ENCODE data around the gene GNAI1.

GNAI1 gene

DNA sequence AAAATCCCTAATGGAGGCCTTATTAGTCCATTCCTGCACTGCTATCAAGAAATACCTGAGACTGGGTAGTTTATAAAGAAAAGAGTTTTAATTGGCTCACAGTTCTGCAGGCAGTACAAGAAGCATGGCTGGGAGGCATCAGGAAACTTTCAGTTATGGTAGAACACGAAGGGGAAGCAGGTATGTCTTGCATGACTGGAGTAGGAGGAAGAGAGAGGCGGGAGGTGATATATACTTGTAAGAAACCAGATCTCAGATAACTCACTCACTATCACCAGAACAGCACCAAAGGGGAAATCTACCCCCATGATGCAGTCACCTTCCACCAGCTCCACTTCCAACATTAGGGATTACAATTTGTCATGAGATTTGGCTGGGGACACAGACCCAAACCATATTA is 35.8 kb downstream of the GNAI1 start:
- TF ChIP-seq CTCF (IDR thresholded peaks at IDR 0.05; ENCODE audit: low read depth, low read length), result no peak
- H3K4me3 ChIP-seq (ENCODE audit: low read depth, low read length), result no peak overlapping the region
- no peak overlapping the region for H3K27ac ChIP-seq
- H3K9me3 ChIP-seq (ENCODE audit: severe bottlenecking), result no peaks in the 10 kb centered on the region
- no peaks in the 10 kb centered on the region for H3K36me3 ChIP-seq
- H3K27me3 ChIP-seq (ENCODE audit: insufficient read depth, low read depth, severe bottlenecking), result no peaks in the 10 kb centered on the region
- DNase-seq, result no peak

DNA sequence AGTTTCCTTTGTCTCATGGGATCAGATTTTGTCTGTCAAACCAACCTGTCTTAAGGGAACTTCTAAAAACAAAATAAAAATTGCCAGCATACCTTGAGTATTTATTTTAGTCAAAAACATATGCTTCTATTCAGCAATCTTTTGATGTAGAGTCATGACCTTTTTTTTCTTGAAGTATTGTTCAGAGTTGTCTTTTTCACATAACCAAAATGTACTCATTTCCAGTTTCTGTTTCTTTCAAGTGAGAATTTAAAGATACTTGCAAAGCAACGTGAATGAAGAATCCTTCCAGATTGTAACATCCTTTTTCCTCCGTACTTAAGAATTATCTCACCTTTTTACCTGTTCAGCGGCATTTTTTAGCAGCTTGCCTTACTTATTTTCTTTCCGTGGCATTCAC is 37.8 kb downstream of the GNAI1 start:
- Histone ChIP-seq H3K4me3 (ENCODE audit: low read depth, low read length) (no peak overlapping the region), H3K27ac (no peak overlapping the region), H3K27me3 (ENCODE audit: insufficient read depth, low read depth, severe bottlenecking) (no peaks in the 10 kb centered on the region), H3K9me3 (ENCODE audit: severe bottlenecking) (no peaks in the 10 kb centered on the region), H3K36me3 (no peaks in the 10 kb centered on the region)
- DNase-seq, result no peak
- no peak for TF ChIP-seq CTCF (IDR thresholded peaks at IDR 0.05; ENCODE audit: low read depth, low read length)

DNA sequence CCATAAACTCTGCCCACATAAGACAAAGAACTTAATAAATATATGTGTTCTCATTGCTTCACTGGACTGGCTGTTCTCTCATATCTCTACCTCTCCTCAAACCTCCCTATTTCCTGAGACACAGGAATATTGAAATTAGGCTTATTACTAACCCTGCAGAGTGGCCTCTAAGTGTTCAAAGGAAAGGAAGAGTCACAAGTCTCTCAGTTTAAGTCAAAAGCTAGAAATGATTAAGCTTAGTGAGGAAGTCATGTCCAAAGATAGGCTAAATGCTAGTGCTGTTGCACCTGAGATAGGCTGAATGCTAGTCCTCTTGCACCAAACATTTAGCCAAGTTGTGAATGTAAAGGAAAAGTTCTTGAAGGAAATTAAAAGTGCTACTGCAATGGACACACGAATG is 41.1 kb downstream of the GNAI1 start:
- Histone ChIP-seq H3K9me3 (ENCODE audit: severe bottlenecking) (no peaks in the 10 kb centered on the region), H3K36me3 (no peaks in the 10 kb centered on the region), H3K27ac (no peak overlapping the region), H3K4me3 (ENCODE audit: low read depth, low read length) (no peak overlapping the region), H3K27me3 (ENCODE audit: insufficient read depth, low read depth, severe bottlenecking) (no peaks in the 10 kb centered on the region)
- TF ChIP-seq CTCF (IDR thresholded peaks at IDR 0.05; ENCODE audit: low read depth, low read length), result no peak
- DNase-seq, result no peak

DNA sequence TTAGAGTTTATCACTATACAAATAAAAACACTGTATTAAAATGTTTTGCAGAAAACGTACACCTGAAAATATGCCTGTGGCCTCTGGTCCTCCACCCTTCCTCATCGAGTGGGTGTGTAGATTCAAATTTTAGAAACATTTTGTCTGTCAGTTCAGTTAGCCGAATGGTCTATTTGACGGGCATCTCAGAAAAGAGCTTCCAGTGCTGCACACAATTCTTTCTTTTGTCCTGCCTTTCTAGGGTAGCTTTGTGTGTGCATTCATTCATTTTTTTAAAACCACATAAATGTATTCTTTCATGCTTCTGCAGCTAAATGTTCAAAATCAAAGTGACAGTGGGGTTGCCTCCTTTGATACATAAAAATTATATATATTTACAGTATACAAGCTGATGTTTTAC is 46.8 kb downstream of the GNAI1 start:
- Histone ChIP-seq H3K36me3 (no peaks in the 10 kb centered on the region), H3K27me3 (ENCODE audit: insufficient read depth, low read depth, severe bottlenecking) (no peaks in the 10 kb centered on the region), H3K27ac (no peak overlapping the region), H3K4me3 (ENCODE audit: low read depth, low read length) (no peak overlapping the region), H3K9me3 (ENCODE audit: severe bottlenecking) (no peaks in the 10 kb centered on the region)
- no peak for DNase-seq
- TF ChIP-seq CTCF (IDR thresholded peaks at IDR 0.05; ENCODE audit: low read depth, low read length), result no peak

DNA sequence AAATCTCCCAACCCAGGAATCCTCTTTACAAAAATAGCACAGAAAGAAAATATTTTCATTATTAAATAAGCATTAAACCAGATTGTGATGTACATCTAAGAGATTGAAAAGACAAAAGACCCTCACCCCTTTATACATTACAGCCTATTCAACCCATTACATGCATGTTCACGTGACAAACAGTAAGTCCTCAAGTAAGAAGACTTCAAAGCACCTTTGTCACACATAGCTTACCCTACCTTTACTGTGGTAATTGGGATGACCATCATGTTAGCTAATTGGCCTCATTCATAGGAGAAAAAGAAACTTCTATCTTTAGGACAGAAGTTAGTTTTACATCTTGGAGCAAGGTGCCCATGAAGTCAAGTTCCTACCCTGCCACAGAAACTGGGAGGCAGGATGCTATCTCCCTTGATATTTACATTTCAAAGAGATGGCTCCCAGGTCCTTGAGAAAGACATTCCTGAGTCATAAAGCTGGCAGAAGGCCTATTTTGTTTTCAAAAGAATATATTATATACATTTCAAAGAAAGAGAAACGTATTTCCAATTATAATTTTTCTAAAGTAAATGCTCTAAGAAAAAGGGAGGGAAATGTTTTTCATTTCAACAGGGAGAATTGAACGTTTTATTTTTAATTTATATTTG is 48.1 kb downstream of the GNAI1 start:
- DNase-seq, result no peak

More for the DNA sequence above, 48.1 kb downstream of the GNAI1 start:
- Histone ChIP-seq H3K4me3 (ENCODE audit: low read depth, low read length) (no peak overlapping the region), H3K27me3 (ENCODE audit: insufficient read depth, low read depth, severe bottlenecking) (no peaks in the 10 kb centered on the region), H3K27ac (no peak overlapping the region), H3K36me3 (no peaks in the 10 kb centered on the region), H3K9me3 (ENCODE audit: severe bottlenecking) (no peaks in the 10 kb centered on the region)
- TF ChIP-seq CTCF (IDR thresholded peaks at IDR 0.05; ENCODE audit: low read depth, low read length), result no peak

Measured in WERI-Rb-1 (cell line).